ENCODE measurements around the gene C16orf54.
A peak's percentile ranks its signal among the peaks of the same experiment; 100 is the strongest.

C16orf54 gene

DNA sequence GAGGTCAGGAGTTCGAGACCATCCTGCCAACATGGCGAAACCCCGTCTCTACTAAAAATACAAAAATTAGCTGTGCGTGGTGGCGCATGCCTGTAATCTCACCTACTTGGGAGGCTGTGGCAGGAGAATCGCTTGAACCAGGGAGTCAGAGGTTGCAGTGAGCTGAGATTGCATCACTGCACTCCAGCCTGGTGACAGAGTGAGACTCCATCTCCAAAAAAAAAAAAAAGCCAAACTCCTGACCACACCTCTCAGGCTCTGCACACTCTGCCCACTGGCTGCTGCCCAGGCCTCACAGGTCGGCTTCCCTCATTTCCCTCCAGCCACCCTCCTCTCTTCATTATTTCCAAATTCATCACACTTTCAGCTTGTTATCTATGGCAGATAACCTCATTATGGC lies 26.5 kb upstream of the C16orf54 start:
- TF ChIP-seq CEBPB (IDR thresholded peaks at IDR 0.05), result 0 out of 2 replicates have a peak, but pooled peaks have one; percentile 27

DNA sequence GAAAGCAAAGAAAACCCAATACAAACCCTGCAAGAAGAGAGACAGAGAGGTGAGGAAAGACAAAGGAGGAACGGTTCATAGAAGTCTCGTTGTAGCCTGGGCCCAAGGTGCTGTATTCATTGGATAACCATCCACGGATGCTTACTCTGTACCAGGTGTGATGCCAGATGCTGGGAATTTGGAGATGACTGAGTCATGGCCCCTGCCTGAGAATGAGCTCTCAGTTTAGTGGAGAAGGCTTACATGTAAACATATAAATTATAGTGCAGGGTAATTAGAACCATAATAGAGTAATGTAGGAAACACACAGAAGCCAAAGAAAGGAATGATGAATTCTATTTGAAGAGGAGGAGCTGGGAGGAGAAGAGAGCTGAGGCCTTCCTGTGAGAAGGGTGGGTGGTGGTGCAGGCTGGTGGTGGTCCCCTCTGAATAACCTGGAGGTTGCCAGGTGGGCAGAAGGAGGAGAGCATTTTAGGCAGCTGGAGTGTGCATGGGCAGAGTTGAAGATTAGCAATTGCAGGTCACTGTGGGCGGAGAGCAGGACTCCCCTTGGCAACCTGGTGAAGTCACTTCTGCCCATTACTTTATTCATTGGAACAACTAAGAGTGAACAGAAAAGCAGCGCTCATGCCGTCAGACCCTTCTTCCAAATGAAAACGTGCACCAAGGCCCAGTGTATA lies 24.6 kb upstream of the C16orf54 start:
- TF ChIP-seq EP300 (IDR thresholded peaks at IDR 0.05; ENCODE audit: borderline replicate concordance) (no peak), RAD21 (IDR thresholded peaks at IDR 0.05; ENCODE audit: low read depth) (no peak), EGR1 (IDR thresholded peaks at IDR 0.05) (no peak), TEAD4 (IDR thresholded peaks at IDR 0.05) (no peak), CREB1 (IDR thresholded peaks at IDR 0.05; ENCODE audit: low read depth) (no peak), ZBTB7A (IDR thresholded peaks at IDR 0.05; ENCODE audit: low read depth) (no peak), TAF1 (IDR thresholded peaks at IDR 0.05; ENCODE audit: low read depth) (no peak), YY1 (IDR thresholded peaks at IDR 0.05; ENCODE audit: low read depth) (no peak), TCF12 (IDR thresholded peaks at IDR 0.05; ENCODE audit: low read depth) (no peak), FOXM1 (IDR thresholded peaks at IDR 0.05; ENCODE audit: borderline replicate concordance, low read depth) (no peak), CEBPB (IDR thresholded peaks at IDR 0.05) (no peak), NFIC (IDR thresholded peaks at IDR 0.05) (no peak)
- TF ChIP-seq, protein P1, sequence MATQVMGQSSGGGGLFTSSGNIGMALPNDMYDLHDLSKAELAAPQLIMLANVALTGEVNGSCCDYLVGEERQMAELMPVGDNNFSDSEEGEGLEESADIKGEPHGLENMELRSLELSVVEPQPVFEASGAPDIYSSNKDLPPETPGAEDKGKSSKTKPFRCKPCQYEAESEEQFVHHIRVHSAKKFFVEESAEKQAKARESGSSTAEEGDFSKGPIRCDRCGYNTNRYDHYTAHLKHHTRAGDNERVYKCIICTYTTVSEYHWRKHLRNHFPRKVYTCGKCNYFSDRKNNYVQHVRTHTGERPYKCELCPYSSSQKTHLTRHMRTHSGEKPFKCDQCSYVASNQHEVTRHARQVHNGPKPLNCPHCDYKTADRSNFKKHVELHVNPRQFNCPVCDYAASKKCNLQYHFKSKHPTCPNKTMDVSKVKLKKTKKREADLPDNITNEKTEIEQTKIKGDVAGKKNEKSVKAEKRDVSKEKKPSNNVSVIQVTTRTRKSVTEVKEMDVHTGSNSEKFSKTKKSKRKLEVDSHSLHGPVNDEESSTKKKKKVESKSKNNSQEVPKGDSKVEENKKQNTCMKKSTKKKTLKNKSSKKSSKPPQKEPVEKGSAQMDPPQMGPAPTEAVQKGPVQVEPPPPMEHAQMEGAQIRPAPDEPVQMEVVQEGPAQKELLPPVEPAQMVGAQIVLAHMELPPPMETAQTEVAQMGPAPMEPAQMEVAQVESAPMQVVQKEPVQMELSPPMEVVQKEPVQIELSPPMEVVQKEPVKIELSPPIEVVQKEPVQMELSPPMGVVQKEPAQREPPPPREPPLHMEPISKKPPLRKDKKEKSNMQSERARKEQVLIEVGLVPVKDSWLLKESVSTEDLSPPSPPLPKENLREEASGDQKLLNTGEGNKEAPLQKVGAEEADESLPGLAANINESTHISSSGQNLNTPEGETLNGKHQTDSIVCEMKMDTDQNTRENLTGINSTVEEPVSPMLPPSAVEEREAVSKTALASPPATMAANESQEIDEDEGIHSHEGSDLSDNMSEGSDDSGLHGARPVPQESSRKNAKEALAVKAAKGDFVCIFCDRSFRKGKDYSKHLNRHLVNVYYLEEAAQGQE (IDR thresholded peaks at IDR 0.05; ENCODE audit: low read depth), result no peak
- TF ChIP-seq, protein P2, sequence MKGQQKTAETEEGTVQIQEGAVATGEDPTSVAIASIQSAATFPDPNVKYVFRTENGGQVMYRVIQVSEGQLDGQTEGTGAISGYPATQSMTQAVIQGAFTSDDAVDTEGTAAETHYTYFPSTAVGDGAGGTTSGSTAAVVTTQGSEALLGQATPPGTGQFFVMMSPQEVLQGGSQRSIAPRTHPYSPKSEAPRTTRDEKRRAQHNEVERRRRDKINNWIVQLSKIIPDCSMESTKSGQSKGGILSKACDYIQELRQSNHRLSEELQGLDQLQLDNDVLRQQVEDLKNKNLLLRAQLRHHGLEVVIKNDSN (IDR thresholded peaks at IDR 0.05), result no peak
- TF ChIP-seq, protein P3, sequence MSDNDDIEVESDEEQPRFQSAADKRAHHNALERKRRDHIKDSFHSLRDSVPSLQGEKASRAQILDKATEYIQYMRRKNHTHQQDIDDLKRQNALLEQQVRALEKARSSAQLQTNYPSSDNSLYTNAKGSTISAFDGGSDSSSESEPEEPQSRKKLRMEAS (IDR thresholded peaks at IDR 0.05), result no peak

DNA sequence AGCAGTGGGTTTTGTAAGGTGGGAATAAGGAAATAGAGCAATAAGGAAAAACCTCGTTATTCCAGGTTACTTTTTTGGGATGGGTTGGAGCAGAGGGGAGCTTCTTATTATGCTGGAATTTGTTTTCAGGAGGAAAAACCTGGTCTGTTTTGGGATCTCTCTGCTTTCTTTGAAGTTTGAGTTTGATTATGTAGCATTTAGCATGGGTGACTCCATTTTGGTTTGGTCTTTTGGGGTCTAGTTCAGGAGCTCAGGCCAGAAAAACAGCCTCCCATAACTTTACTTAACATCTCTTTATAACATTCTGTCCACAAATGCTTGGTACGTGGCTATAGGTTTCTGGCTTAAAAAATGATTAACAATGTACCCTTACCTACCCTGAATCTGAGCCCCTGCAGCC lies 23.7 kb upstream of the C16orf54 start:
- no peak for TF ChIP-seq FOXM1 (IDR thresholded peaks at IDR 0.05; ENCODE audit: borderline replicate concordance, low read depth)
- TF ChIP-seq, protein P1 (IDR thresholded peaks at IDR 0.05; ENCODE audit: low read depth), result no peak
- TF ChIP-seq TEAD4 (IDR thresholded peaks at IDR 0.05), result no peak
- no peak for TF ChIP-seq TAF1 (IDR thresholded peaks at IDR 0.05; ENCODE audit: low read depth)
- no peak for TF ChIP-seq ZBTB7A (IDR thresholded peaks at IDR 0.05; ENCODE audit: low read depth)
- TF ChIP-seq TCF12 (IDR thresholded peaks at IDR 0.05; ENCODE audit: low read depth), result no peak
- TF ChIP-seq, protein P3 (IDR thresholded peaks at IDR 0.05), result no peak
- TF ChIP-seq RAD21 (IDR thresholded peaks at IDR 0.05; ENCODE audit: low read depth), result no peak
- no peak for TF ChIP-seq NFIC (IDR thresholded peaks at IDR 0.05)

DNA sequence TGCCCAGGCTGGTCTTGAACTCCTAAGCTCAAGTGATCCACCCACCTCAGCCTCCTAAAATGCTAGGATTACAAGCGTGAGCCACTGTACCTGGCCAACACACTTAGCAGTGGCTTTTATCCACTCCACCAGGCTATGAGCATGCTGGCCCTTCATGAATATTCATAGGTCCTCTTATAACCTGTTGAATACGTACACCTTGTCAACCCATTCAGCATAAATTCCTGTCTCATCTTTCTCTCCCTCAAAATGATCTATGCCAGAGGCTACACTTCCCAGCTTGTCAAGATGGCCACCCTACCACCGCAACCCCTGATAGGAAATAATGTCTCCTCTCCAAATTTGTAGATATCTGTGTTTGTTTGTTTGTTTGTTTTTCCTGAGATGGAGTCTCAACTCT lies 21.3 kb upstream of the C16orf54 start:
- TF ChIP-seq RAD21 (IDR thresholded peaks at IDR 0.05; ENCODE audit: low read depth) (no peak), EGR1 (IDR thresholded peaks at IDR 0.05) (no peak), FOXM1 (IDR thresholded peaks at IDR 0.05; ENCODE audit: borderline replicate concordance, low read depth) (no peak), EP300 (IDR thresholded peaks at IDR 0.05; ENCODE audit: borderline replicate concordance) (no peak), ZBTB7A (IDR thresholded peaks at IDR 0.05; ENCODE audit: low read depth) (no peak), TAF1 (IDR thresholded peaks at IDR 0.05; ENCODE audit: low read depth) (no peak), TEAD4 (IDR thresholded peaks at IDR 0.05) (no peak), NFIC (IDR thresholded peaks at IDR 0.05) (no peak), CEBPB (IDR thresholded peaks at IDR 0.05) (no peak)
- TF ChIP-seq, protein P2 (IDR thresholded peaks at IDR 0.05), result no peak
- TF ChIP-seq, protein P3 (IDR thresholded peaks at IDR 0.05), result no peak

DNA sequence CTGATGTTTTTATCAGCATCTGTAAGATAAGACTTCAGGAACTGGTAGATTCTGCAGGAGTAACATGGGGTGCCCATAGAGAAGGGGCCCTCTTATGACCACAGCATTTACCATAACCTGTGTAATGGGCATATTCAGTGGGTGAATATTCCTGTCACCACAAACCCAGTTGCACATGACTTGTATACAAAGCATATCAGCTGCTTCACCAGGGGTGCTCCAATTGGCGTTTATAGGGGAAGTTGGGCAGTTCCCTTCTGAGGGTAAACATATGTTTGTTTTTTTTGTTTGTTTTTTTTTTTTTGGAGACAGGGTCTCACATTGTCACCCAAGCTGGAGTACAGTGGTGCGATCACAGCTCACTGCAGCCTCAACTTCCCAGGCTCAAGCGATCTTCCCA lies 20.8 kb upstream of the C16orf54 start:
- TF ChIP-seq, protein P3 (IDR thresholded peaks at IDR 0.05), result no peak

All from Ishikawa (cell line).